Measurements from ENCODE around the gene DPEP3. TPM values are rescaled to one million over a fixed set of nuclear protein-coding genes. Genes with fewer than 3 reads are reported as not detected.
A peak's percentile ranks its signal among the peaks of the same experiment; 100 is the strongest.

DPEP3 gene
- polyA plus RNA-seq, 3 donors = 0.20 to 1.8 (median 0.25) TPM

- peak overlapping the region; percentile 98 to 99 for H3K4me3 Mint-ChIP-seq
Observed at GRCh38 chr16:67935402-67936123, 44.7 kb downstream of the DPEP3 start.

More at GRCh38 chr16:67935402-67936123, 44.7 kb downstream of the DPEP3 start:
- H3K9ac ChIP-seq (ENCODE audit: insufficient read depth, low read length, poor library complexity, severe bottlenecking) = peak overlapping the region; percentile 81
- no peaks in the 10 kb centered on the region for H3K9me3 ChIP-seq (replicated peaks in 1 of 2; ENCODE audit: control insufficient read depth in 1 of 2, insufficient read depth in 1 of 2, low read length in 2 of 2)
- Mint-ChIP-seq H3K36me3 (peaks cover 30 to 61% of the 10 kb centered on the region in 2 donors), H3K27me3 (ENCODE audit: low read depth in 3 of 3) (peaks cover 0 to 2% (median 0%) of the 10 kb centered on the region in 3 donors), H3K9me3 (peaks cover 0 to 1% (median 0%) of the 10 kb centered on the region in 7 donors), H3K27ac (peak overlapping the region; percentile 91 to 98 (median 96)), H3K4me1 (peaks cover 36% of the 10 kb centered on the region)
- H2AFZ ChIP-seq (ENCODE audit: insufficient read depth, low read depth, low read length, poor library complexity, severe bottlenecking) = peak overlapping the region; percentile 70
- peaks cover 38 to 45% of the 10 kb centered on the region in 2 donors for H3K36me3 ChIP-seq (replicated peaks in 1 of 2; ENCODE audit: control insufficient read depth in 1 of 2, insufficient read depth in 2 of 2, low read length in 2 of 2)
- peaks cover 55% of the 10 kb centered on the region for H4K20me1 ChIP-seq (ENCODE audit: insufficient read depth, low read length)
- TF ChIP-seq CTCF (IDR thresholded peaks at IDR 0.05) = no peak
- H3K79me2 ChIP-seq (ENCODE audit: insufficient read depth, low read length) = peaks cover 30% of the 10 kb centered on the region
- H3K4me1 ChIP-seq (ENCODE audit: control insufficient read depth in 1 of 2, insufficient read depth in 2 of 2, low read length in 2 of 2) = peaks cover 29 to 40% of the 10 kb centered on the region in 2 donors
- WGBS (ENCODE audit: insufficient coverage) = 13% methylated on average over 55 of the region's 55 CpGs
- H3K27me3 ChIP-seq (ENCODE audit: control insufficient read depth in 2 of 2, insufficient read depth in 2 of 2, low read length in 2 of 2) = no peaks in the 10 kb centered on the region
- peak; percentile 78 to 86 (median 82) for DNase-seq
- H3K4me3 ChIP-seq (replicated peaks in 1 of 3; ENCODE audit: low read depth in 2 of 3, low read length in 3 of 3) = peak overlapping the region; percentile 84 to 93 (median 90)
- H3K27ac ChIP-seq (ENCODE audit: low read depth in 1 of 2, low read length in 2 of 2) = peak overlapping the region; percentile 89 to 93
- intact Hi-C loops (cut with micrococcal nuclease) = loop anchor here (5.0 to 10.0 kb wide), 5 partner anchors 43 to 128 kb away; partner anchors contain the start of genes EDC4 (in 1 of the 2), PSKH1 (in 1 of the 2), RANBP10 (in 1 of the 2) and TSNAXIP1 (in 1 of the 2)
- H3K4me2 ChIP-seq (replicated peaks; ENCODE audit: extremely low read depth, low read length, poor library complexity, severe bottlenecking) = peak overlapping the region; percentile 75

Measured in CD14-positive monocyte (primary cell).